Activated naive CD4-positive, alpha-beta T cell treated with anti-CD3 and anti-CD28 coated beads, Interleukin-2, amount 50 U/mL, for 16 hours (primary cell): ENCODE results near the gene NAE1.
A peak's percentile ranks its signal among the peaks of the same experiment; 100 is the strongest.
"Not testable (repeated sequence)": the region's sequence is repeated elsewhere in the genome, so short reads cannot be mapped to it uniquely, and the experiment has no call there.

Source experiments
- DNase-seq: peaks from one replicate; pipeline ENCODE4 v3.0.0-alpha.2; 2020

Gene NAE1

DNA sequence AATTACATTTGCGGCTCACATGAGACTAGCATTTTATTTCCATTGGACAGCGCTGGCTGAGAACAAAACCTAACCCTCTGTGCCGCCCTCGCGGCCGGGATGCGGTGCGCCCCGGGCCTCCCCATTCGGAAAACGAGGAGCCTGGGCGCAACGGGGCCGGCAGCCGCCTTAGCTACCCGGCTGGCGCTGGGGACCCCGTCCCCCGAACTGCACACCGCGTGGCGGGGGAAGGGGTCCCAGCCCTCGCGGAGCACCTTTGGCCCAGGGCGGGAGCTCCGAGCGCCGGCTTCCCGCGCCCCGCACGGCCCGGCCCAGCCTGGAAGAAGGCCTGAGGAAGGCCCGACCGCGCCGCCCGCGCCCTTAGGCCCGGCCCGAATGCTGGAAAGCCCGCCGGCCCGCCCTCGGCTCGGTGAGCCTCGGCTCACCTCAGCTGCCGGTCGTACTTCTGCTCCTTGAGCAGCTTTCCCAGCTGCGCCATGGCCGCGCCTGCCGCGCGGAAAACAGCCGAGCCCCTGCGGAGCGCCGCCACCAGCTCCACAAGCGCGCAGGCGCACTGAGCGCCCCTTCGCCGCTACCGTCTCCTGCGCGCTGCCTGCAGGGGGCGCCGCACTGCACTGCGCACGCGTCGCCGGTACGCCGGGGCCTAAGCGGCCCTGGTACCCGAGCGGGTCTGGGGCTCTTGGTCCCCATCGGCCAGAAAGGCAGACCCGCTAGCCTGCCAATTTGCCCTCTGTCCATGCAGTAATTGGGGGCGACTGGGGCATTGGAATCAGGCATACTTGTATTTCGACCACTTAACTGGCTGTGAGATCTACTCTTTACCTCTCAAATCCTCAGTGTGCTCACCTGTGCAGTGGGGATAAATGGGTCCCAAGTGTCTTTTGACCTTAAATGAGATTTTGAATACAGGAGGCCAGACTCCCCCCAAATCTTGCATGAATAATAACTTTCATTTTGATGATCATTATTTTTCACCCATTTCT is at the start of gene NAE1:
NAE1 (minus strand) TSS at position 555 of the 983 bp plus-strand sequence; CDS start at position 478, 77 bp downstream.
- DNase-seq: peak; percentile 89

DNA sequence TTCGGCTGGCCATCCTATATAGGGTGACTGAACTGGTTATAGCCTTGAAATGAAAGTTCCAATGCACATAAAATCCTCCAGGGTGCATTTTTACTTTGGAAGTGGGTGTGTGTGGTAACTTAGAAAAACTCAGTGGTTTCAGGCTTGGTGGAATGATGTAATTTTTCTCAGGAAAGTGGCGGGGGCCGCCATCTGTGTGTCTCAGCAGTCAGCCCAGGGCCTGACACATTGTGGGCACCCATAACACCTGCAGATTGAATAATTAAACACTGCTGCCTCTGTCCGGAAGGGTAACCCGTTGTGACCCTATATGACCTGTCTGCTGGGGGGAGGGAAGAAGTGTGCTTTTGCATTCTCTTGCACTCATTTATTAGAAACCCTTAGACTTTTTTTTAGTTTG is 47.3 kb upstream of the NAE1 start:
- peak; percentile 45 for DNase-seq

DNA sequence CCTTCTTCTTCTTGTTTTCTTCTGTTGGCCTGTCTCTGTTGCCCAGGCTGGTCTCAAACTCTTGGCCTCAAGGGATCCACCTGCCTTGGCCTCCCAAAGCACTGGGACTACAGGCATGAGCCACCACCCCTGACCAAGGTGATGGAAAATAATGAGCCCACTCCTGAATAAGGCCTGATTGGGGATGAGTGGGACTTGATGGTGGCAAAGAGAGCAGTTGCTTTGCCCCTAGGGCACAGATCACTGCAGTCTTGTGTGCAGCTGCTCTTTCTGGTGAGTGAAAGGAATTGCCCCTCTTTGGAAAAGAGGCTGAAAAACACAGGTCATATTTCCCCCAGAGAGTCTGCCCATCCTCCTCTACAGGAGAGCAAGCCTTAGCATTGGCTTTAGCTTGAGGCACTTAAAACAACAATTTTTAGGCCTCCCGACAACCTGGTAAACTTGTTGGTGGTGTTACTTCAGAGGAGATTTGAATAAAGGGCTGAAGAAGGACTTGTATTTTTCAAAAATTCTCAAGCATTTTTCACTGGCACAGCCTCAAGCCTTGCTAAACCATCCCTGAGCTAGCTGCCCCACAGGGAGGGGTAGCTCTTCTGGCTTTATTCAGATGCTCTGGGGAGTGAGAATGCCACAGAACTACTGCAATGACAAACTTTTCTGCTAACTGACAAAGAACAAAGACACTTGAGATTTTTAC is 43.5 kb upstream of the NAE1 start:
- DNase-seq: no peak

DNA sequence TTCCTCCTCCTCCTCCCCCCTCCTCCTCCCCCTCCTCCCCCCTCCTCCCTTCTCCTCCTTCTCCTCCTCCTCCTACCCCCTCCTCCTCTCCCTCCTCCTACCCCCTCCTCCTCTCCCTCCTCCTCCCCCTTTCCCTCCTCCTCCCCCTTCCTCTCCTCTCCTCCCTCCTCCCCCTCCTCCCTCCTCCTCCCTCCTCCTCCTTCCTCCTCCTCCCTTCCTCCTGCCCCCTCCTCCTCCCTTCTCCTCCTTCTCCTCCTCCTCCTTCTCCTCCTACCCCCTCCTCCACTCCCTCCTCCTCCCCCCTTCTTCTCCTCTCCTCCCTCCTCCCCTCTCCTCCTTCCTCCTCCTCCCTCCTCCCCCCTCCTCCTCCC is 42.9 kb upstream of the NAE1 start:
- DNase-seq: no peak

DNA sequence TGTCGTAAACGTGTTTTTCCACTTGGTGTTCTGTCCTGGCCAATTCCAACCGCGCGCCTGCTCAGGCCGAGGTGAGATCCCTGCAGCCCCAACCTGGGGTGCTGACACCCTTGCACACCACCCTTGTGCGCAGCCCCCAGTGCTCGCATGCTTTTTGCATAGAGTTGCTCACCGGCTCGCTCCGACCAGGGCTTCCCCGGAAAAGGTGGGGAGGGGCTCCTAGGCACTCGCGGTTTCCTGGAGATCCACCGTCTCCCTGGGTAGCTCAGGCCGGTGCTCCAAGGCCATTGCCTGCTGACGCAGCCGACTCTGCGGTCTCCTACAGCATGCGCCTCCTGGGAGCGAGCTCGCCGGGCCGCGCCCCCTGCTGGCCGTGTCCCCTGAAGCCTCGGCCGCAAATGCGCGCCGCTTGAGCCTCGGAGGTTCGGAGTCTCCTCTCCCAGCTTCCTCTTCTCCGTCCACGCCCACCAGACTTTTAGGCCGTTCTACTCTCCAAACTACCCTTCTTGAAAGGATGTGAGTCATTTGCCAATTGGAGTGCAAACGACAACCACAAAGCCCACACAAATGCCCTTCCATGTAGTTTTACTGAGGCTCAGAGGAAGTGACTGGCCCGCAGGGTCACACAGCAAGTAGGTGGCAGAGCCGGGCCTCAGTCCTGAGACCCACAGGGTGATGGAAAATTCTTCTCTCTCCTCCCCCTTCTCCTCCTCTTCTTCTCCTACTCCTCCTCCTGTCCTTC is 42.3 kb upstream of the NAE1 start:
- DNase-seq: peak; percentile 85

DNA sequence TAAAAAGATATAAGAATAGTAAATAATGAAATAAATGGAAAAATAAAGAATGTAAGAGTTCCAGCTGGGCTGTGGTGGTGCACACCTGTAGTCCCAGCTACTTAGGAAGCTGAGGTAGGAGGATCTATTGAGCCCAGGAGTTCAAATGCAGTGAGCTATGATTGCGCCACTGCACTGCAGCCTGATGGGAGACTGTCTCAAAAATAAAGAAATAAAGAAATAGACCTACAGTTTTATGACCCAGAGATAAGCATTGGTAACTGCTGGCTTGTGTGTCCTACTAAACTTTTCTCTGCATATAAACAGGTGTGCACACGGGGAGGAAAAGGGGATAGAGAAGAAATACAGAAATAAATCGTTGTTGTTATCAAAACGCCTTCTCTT is 41.8 kb upstream of the NAE1 start:
- no peak for DNase-seq

DNA sequence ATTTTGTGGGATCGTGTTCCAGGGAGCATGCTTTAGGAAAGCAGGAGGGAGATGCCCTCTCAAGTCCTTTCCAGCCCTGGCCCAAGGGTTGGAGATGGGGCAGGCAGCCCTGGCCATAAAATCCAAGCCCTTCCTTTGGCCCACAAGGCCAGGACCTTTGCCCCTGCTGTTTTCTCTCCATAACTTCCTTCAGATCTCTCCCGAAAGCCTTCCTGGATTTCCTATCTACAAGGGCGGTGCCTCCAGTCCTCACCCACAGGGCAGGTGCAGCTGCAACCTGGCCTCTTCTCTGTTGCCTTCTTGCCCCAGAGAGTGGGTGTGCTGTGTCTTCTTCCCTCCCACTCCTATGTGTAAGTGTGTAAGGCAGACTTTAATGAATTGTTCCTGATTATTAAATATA is 41.1 kb upstream of the NAE1 start:
- DNase-seq: no peak

DNA sequence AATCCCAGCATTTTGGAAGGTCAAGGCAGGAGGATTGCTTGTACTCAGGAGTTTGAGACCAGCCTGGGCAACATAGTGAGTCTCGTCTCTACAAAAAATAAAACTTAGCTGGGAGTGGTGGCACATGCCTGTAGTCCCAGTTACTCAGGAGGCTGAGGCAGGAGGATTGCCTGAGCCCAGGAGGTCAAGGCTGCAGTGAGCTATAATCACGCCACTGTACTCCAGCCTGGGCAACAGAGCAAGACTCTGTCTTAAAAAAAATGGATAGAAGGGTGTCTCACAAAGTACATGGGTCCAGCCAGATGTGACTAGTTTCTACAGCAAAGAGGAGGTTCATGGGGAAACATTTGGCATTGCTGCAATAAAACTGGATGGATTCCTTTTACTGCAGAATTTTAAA is 40.6 kb upstream of the NAE1 start:
- DNase-seq: not testable (repeated sequence)

DNA sequence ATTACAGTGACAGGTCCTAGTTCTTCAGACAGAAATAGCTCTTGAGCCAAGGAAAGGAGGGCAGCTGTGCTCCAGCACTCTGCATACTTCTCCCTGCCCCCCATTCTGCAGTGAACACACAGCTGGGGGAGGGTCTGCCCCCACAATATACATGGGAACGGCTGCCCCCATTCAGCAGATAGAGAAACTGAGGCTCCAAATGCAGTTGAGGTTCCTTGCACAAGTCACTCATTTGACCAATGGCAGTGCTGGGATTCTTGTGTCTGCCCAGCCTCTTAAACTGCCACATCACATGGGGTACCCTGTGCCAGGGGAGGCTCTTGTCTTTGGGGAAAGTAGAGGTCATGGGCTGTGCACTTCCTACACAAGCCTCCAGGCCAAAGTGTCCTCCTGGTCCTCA is 38.6 kb upstream of the NAE1 start:
- DNase-seq: no peak

DNA sequence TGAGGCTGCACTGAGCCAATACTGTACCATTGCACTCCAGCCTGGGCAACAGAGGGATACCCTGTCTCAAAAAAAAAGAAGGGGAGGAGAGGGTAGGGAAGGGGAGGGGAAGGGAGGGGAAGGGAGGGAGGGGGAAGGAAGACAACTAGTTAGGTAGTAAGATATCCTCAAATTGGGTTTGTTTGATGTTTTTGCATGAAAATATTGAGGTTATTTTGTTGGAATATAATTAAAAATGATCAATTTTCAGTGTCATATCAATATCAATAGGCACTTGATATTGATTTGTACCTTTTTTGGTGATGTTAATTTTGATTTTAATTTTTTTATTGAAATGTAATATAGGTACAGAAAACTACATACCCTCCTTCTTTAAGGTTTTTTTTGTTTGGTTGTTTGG is 32.9 kb upstream of the NAE1 start:
- DNase-seq: no peak

DNA sequence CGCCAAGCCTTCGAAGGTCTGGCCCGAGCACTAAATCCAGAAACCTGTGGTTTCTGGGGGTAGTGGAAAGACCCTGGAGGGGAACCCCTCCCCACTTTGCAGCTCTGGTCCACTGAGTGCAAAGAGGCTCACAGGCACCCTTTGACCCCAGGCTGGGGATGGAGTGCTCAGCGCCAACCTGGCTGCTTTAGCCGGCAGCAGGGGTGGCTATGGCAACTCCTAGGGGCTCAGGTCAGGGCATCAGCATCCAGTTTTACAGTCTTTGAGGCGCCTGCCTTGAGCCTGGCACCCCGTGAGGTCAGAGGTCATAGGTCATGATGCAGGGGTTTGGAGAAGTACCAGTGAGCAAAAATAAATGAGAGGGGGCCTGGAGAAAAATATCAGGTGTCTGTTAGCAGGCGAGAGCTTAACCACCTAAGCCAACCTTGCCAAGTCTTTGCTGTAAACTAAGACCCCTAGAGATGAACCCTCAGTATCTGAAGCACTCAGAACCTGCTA is 31.3 kb upstream of the NAE1 start:
- no peak for DNase-seq

DNA sequence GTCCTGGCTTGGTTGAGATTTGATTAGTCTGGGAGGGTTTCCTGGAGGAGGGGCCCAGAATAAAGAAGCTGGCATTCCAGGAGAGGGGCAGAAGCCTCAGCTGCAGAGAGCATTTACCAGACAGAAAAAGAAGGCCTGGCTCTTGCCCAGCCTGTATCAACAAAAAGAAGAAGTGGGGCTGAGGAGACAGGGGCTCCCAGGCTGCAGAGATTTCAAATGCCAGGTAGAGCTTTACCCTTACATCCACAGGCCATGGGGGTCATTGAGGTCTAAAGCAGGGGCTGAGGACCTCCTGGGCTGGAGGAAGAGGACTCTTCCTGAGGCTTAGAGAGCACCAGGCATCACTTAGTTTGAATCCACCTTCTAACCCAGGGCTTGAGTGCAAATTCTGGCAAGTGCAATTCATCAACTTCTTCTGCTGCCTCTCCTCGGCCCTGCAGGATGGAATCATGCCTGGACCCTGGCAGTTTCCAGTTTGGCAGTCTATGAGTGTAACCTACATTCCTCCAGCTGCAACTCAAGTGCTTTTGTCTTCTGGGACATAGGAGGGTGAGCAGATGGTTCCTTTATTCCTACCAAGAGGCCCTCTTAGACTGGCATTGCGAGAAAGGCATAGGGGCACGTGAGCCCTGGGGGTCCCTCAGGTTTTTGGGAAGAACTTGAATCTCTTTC is 28.8 kb upstream of the NAE1 start:
- DNase-seq: no peak

DNA sequence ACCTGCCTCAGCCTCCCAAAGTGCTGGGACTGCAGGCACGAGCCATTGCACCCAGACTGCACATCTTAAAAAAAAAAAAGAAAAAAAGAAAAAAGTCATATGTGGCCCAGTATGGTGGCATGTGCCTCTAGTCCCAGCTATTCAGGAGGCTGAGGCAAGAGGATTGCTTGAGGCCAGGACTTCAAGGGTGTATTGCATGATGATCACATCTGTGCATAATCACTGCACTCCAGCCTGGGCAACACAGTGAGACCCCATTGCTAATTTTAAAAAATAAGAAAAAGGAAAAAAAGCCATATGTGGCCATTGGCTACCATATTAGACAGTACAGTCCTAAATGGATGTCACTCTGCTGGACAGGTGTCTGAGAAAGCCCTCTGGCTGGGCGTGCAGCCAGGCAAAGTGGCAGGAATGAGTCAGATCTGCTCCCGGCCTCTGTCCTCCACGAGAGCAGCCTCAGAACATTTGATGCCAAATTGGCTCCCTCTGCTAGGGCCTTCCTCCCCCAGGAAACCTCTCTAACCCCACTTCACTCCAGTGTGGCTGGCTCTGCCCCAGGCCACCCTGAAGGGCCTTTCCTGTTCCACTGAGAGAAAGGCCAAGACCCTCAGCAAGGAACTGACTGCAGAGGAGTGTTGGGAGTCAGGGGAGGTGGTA is 28.1 kb upstream of the NAE1 start:
- no peak for DNase-seq

DNA sequence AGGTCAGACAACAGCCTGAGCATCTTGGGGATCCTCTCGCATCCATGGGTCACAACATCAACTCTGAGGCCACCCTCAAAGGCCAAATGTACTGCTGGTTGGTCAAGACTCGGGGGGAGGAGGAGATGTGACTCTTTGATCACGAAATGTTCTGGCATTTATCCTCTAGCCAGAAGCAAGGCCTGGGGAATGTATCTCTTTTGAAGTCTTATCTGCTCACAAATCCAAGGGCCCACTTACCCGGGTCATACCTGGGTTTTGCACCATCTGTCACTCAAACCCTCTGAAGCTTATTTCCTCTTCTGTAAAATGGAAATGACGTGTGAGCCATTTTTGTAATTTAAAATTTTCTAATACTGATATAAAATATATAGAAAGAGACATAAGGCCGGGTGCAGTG is 26.7 kb upstream of the NAE1 start:
- DNase-seq: no peak

DNA sequence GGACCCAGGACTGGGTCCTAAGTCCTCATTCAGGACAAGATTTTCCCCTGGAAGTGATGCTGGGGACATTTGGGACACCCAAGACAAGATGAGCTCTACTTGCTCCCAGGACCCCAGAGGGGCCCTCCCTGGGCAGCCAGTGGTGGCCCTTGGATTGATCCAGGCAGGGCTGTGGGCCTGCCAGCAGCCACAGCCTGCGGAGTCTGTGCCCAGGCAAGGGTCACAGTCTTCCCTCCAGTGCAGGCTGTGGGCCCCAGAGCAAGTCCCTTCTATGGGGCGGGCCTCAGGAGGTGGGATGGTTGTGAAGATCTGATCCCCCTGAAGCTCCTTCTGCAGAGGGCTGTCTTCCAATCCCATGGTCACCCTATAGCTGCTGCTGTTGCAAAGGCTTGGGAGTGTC is 26.0 kb upstream of the NAE1 start:
- DNase-seq: no peak

DNA sequence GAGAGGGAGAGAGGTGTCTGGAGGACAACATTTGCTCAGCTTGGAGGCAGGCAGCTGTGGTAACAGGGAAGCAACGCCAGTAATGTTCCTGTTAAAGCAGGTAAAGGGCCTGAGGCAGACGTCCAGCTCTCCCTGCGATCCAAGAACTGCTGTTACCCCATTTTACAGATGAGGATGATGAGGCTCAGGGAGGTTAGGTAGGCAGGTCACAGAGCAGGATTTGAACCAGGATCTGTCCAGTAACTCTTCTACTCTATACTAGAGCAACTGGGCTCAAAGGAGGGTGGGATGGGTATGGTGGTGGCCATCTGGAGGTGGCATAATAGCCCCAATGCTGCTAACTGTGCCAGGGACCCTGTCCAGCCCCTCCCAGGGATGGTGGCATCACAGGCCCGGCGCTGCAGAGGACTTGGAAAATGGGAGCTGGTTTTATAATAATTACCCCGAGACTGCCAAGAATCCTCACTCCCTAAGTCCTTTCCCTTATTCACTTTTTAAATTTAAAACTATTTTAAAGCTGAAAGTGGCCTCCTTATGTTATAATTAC is 25.5 kb upstream of the NAE1 start:
- DNase-seq: no peak

DNA sequence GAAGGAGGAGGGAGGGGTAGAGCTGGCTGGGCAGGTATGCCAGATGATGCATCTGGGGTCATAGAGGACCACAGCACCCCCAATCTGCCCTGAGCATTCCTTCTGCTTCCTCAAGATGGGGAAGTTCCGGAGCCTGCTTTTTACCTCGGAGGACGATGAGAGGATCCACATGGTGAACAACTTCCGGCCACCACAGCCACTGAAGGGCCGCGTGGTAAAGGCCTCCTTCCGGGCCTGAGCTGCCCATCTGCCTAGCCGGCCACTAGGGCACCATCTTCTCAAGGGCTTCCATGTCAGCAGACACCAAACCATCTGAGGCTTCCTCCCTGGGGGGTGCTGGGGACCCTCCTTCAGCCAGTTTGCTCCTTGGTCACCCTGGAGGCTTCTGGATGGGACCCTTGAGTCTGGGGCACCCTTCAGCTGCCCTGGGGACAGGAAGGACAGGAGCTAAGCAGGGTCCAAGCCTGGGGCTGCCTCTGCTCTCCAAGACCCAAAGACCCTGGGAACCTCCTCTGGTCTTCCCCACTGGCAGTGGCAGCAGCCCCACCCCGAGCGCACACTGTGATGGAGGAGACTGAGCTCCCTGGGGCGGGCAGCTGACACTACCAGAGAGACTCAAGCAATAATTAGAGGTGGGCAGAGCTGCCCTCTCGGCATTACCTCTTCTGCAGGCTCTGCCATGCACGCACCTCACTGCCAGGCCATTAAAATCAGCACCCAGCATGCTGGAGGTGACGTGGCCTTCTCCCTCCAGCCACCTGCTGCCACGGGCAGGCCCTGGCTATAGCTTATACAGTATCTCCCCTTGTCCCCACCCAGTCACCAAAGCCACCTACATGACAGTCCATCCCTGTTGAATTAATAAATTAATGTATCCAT is 22.7 kb upstream of the NAE1 start:
- no peak for DNase-seq

DNA sequence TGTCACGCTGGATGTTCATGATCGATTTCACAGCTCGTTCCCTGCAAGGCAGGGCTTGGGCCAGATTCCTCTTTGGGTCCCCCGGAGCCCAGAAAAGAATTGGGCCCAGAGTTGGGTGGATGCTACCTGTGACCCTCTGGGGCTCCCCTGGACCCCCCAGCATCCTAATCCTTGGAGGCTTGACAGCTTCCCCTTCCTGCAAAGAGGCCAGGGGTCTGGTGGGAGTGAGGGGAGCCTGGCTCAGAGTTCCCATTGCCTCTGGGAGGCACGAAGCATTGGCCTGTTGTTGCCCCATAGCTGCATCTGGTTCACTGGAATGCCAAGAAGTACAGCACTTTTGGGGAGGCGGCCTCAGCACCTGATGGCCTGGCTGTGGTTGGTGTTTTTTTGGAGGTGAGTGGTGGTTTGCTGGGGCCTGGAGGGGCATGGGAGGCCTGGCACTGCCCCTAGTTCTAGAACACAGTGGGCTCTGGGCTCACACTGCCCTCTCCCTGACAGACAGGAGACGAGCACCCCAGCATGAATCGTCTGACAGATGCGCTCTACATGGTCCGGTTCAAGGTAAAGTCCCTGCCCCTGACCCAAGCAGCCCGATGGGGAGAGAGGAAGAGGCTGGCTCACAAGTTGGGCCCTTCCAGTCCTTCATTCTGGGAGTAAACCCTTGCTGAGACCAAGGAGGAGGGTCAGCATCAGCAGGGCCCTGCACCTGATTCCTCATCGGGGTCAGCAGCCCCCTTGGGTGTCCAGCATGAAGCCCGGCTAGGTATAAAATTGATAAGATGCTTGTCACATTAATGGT is 20.6 kb upstream of the NAE1 start:
- no peak for DNase-seq

DNA sequence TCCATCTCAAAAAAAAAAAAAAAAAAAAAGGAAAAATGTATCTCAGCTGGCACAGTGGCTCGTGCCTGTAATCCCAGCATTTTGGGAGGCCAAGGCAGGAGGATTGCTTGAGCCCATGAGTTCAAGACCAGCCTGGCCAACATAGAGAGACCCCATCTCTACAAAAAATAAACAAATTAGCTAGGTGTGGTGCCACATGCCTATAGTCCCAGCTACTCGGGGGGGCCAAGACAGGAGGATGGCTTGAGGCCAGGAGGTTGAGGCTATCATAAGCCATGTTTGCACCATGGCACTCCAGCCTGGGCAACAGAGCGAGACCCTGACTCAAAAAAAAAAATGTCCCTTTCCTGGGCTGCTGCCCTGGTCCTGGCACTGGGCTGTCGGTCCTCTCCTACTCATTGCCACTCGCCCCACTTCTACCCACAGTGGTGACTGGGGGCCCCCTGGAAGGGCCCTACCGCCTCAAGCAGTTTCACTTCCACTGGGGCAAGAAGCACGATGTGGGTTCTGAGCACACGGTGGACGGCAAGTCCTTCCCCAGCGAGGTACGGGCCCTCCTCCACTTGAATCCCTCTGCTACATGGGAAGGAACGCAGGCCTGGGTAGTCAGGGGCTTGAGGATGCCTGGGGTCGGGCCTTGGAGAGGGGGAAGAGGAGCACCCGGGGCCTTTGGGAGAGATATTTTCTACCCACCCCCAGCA is 19.5 kb upstream of the NAE1 start:
- DNase-seq: no peak
